Ovary (tissue), 9 donors: ENCODE measurements around the gene EFCAB13. TPM values are rescaled to one million over a fixed set of nuclear protein-coding genes. Genes with fewer than 3 reads are reported as not detected.

ENCODE experiments used
- DNase-seq, 5 donors: peaks; one replicate each; pipeline ENCODE4 v3.0.0-alpha.2; 2019 to 2020
- H3K27ac ChIP-seq, 2 donors: fragments of 200-600 bp; one replicate each; pipeline versions ENCODE4 v1.5.1 to v1.8.0; 2019 to 2022
- H3K27me3 ChIP-seq: fragments of 200-600 bp; one replicate; pipeline ENCODE4 v1.8.0; 2022
- H3K36me3 ChIP-seq: fragments of 200-600 bp; sonication (generic); one replicate; pipeline ENCODE4 v1.5.1; 2019
- H3K4me1 ChIP-seq: one replicate; pipeline ENCODE4 v1.8.1; 2013; ENCODE audit warnings: mild to moderate bottlenecking, moderate library complexity; ENCODE audit not compliant: insufficient read depth
- H3K4me3 ChIP-seq: fragments of 200-600 bp; sonication (generic); one replicate; pipeline ENCODE4 v1.5.1; 2017
- H3K9me3 ChIP-seq, 2 donors: fragments of 200-600 bp in 1 of 2; sonication (generic) in 1 of 2; one replicate each; pipeline versions ENCODE4 v1.5.1 to v1.8.1; 2013 to 2019; ENCODE audit warnings: mild to moderate bottlenecking in 1 of 2, moderate library complexity in 1 of 2
- EP300 ChIP-seq: sonication (generic); formaldehyde crosslinking; IDR thresholded peaks from one replicate; pipeline ENCODE4 v1.6.1; 2017; ENCODE audit warnings: antibody characterized with exemption
- POLR2A ChIP-seq: fragments of 450-650 bp; IDR thresholded peaks from one replicate; pipeline ENCODE4 v1.6.1; 2017; ENCODE audit warnings: antibody characterized with exemption, mild to moderate bottlenecking, moderate library complexity
- WGBS, 3 donors: extraction: QIAGEN DNeasy Blood & Tissue Kit in 1 of 3; methylation state at CpG; one replicate each; pipeline versions ENCODE4 v1.1.5 to v1.1.7; 2013 to 2017; 5-methylcytosine and 5-hydroxymethylcytosine counted together
- intact Hi-C, 4 donors: fragments of 100-400 bp; cut with DNase I; formaldehyde crosslinking; loops; one replicate each; pipeline versions ENCODE4 v1.11.0 to v1.15.1; 2022 to 2023
- polyA plus RNA-seq, 2 donors: library from polyadenylated mRNA; stranded (reverse); fragments of 200-250 nt in 1 of 2; fragments of 350-450 nt in 1 of 2; fragmentation: Illumina TruSeq in 1 of 2; extraction: RNeasy Lipid Tissue Mini Kit (QIAGEN cat#74804) in 1 of 2; gene quantifications; one replicate each; pipeline ENCODE4 v1.2.3, GENCODE V29; 2013 to 2014
- total RNA-seq, 7 donors: library from RNA; depleted of rRNA in 2 of 7; stranded (reverse); fragments of >200 nt in 2 of 7; fragmentation: NEBNext Ultra II Directional in 3 of 7; extraction: Animal tissue kit (Norgen Biotek cat#: 25700) in 3 of 7; gene quantifications; one replicate each; pipeline versions ENCODE4 v1.1.0 to v1.2.4, GENCODE V29; 2016 to 2023
- TF ChIP-seq, protein P1 (sequence below), 3 donors: fragments of 450-650 bp in 2 of 3; fragments of 200-600 bp in 1 of 3; IDR thresholded peaks; one replicate each; pipeline versions ENCODE4 v1.5.1 to v1.8.0; 2016 to 2022; ENCODE audit warnings: antibody characterized with exemption in 3 of 3, mild to moderate bottlenecking in 1 of 3
- donor health status: DM: no; HTN: no; CAD: no; lungs with moderate emphysema.
- donor health status: DM: no; HTN: no; CAD: no.
- donor health status: Bipolar disorder and iron deficiency.
- donor health status: DM: yes; HTN: yes; CAD: no.
- donor health status: DM: no; HTN: no; CAD: no.
- donor health status: DM: yes; HTN: yes; CAD: no.

The EFCAB13 gene
- total and polyA plus RNA-seq, 9 donors: 3.2 to 11.5 (median 9.1) TPM

DNA sequence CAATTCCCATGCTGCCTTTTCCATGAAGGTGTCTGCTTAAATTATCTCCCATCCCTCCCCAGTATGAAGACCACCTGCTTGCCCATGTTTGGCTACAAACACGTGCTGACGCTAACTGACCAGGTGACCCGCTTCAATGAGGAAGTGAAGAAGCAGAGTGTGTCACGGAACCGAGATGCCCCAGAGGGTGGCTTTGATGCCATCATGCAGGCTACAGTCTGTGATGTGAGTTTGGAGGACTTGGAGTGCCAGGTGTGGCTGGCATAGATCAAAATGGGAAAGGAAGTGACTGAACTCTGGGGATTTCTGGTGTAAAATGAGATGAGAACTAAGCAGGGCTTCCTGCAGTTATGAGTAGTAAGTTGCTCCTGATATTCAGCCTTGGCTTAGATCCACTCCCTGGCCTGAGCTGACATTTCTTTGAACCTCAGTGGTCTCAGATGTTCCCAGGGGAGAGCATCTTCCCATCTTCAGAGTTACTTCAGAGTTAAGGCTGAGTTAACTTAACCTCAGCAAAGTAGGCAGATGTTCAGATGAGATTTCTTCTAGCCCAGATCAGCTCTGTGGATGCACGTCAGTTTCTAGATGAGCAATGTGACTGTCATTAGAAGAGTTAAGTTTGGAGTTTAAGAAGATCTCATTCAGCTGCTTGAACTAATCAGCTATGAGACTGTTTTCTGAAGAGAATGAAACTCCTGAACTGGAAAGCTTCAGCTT, 37.4 kb upstream of the EFCAB13 start:
- Histone ChIP-seq H3K36me3 (no peaks in the 10 kb centered on the region), H3K4me1 (peaks cover 2% of the 10 kb centered on the region), H3K4me3 (no peak overlapping the region), H3K9me3 (no peaks in the 10 kb centered on the region), H3K27ac (no peak overlapping the region), H3K27me3 (no peaks in the 10 kb centered on the region)
- WGBS, 3 donors: 79 to 87% (median 86%) methylated on average over 6 of the region's 6 CpGs
- intact Hi-C loops: no loop called here
- no peak for TF ChIP-seq POLR2A
- TF ChIP-seq, protein P1, sequence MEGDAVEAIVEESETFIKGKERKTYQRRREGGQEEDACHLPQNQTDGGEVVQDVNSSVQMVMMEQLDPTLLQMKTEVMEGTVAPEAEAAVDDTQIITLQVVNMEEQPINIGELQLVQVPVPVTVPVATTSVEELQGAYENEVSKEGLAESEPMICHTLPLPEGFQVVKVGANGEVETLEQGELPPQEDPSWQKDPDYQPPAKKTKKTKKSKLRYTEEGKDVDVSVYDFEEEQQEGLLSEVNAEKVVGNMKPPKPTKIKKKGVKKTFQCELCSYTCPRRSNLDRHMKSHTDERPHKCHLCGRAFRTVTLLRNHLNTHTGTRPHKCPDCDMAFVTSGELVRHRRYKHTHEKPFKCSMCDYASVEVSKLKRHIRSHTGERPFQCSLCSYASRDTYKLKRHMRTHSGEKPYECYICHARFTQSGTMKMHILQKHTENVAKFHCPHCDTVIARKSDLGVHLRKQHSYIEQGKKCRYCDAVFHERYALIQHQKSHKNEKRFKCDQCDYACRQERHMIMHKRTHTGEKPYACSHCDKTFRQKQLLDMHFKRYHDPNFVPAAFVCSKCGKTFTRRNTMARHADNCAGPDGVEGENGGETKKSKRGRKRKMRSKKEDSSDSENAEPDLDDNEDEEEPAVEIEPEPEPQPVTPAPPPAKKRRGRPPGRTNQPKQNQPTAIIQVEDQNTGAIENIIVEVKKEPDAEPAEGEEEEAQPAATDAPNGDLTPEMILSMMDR (IDR thresholded peaks at IDR 0.05): no peak
- no peak for TF ChIP-seq EP300
- DNase-seq: no peak

DNA sequence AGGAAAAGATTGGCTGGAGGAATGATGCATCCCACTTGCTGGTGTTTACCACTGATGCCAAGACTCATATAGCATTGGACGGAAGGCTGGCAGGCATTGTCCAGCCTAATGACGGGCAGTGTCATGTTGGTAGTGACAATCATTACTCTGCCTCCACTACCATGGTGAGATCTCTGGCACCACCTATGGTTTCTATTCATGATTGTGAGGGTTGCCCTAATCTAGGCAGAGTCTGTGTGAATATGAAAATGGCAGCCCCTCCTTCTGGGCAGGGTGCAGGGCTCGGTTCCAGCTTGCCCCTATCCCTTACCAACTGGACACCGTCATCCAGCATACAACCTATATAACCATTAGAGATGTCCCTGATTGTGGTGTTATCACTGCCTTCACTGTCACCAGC, 36.7 kb upstream of the EFCAB13 start:
- intact Hi-C loops: no loop called here
- Histone ChIP-seq H3K4me3 (no peak overlapping the region), H3K27me3 (no peaks in the 10 kb centered on the region), H3K36me3 (no peaks in the 10 kb centered on the region), H3K9me3 (no peaks in the 10 kb centered on the region), H3K27ac (no peak overlapping the region), H3K4me1 (peaks cover 2% of the 10 kb centered on the region)
- no peak for DNase-seq
- 77 to 95% (median 79%) methylated on average over 4 of the region's 4 CpGs for WGBS, 3 donors
- TF ChIP-seq EP300: no peak
- TF ChIP-seq POLR2A: no peak
- TF ChIP-seq, protein P1 (IDR thresholded peaks at IDR 0.05): no peak

DNA sequence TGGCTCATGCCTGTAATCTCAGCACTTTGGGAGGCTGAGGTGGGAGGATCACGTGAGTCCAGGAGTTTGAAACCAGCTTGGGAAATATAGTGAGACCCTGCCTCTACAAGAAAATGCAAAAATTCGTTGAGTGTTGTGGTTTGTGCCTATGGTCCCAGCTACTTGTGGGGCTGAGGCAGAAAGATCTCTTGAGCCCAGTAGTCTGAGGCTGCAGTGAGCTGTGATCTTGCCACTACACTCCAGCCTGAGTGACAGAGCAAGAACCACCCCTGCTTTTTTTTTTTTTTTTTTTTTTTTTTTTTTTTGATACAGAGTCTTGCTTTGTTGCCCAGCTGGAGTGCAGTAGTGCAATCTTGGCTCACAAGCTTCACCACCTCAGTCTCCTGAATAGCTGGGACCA, 36.1 kb upstream of the EFCAB13 start:
- intact Hi-C loops: no loop called here
- Histone ChIP-seq H3K27me3 (no peaks in the 10 kb centered on the region), H3K27ac (no peak overlapping the region), H3K4me1 (peaks cover 2% of the 10 kb centered on the region), H3K9me3 (no peaks in the 10 kb centered on the region), H3K36me3 (no peaks in the 10 kb centered on the region), H3K4me3 (no peak overlapping the region)
- 64 to 88% (median 81%) methylated on average over 2 of the region's 2 CpGs for WGBS, 3 donors
- TF ChIP-seq, protein P1 (IDR thresholded peaks at IDR 0.05): no peak
- no peak for TF ChIP-seq EP300
- no peak for TF ChIP-seq POLR2A
- DNase-seq: no peak

DNA sequence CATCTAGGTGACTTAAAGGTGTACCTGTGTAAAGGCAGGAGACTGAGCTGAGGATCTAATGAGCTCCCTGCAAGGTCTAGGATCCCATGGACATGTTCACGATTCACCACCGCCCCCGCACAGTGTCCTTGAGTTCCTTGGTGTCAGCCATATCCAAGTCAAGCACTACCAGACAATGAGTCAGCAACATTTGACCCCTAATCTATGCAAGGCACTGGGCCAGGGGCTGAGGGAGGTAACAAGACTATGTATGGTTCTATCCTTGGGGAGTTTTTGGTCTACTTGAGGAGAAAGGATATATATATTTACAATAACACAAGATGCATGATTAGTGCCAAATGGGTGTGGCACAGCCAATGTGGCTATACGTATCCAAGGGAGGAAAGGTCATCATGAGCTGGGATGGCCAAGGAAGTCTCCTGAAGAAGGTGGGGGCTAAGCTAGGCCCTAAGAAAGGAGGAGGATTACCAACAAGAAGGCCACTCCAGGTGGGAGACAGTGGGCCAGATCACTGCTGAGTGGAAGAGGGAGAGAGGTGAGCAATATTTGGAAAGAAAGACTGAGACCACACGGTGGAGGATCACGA, 35.1 kb upstream of the EFCAB13 start:
- H3K27me3 ChIP-seq: no peaks in the 10 kb centered on the region
- no peak overlapping the region for H3K4me3 ChIP-seq
- DNase-seq: no peak
- 68 to 76% (median 71%) methylated on average over 6 of the region's 6 CpGs for WGBS, 3 donors
- intact Hi-C loops: no loop called here
- H3K27ac ChIP-seq: no peak overlapping the region
- H3K36me3 ChIP-seq: no peaks in the 10 kb centered on the region
- TF ChIP-seq, protein P1 (IDR thresholded peaks at IDR 0.05): no peak
- TF ChIP-seq EP300 (no peak), POLR2A (no peak)
- H3K9me3 ChIP-seq: no peaks in the 10 kb centered on the region
- H3K4me1 ChIP-seq: peaks cover 2% of the 10 kb centered on the region
